Liver (tissue), 3 donors: Measurements from ENCODE around the gene ADCY3.

Experiments used
- ATF3 ChIP-seq: IDR thresholded peaks from 2 replicates; pipeline ENCODE4 v1.6.1; 2016; ENCODE audit warnings: antibody characterized with exemption
- CTCF ChIP-seq: fragments of 150-350 bp; IDR thresholded peaks from 2 replicates; pipeline ENCODE4 v1.5.1; 2017; ENCODE audit warnings: improper control_type of control experiment, low read depth, low read length; ENCODE audit not compliant: missing input control
- EGR1 ChIP-seq, 2 donors: IDR thresholded peaks; 2 replicates each; pipeline ENCODE4 v1.6.1; 2016 to 2018; ENCODE audit warnings: antibody characterized with exemption in 2 of 2, low read depth in 2 of 2
- FOXA1 ChIP-seq: IDR thresholded peaks from 2 replicates; pipeline ENCODE4 v1.6.1; 2016; ENCODE audit warnings: antibody characterized with exemption
- GABPA ChIP-seq, 2 donors: IDR thresholded peaks in 1 of 2; conservative IDR thresholded peaks in 1 of 2; 2 replicates each; pipeline ENCODE4 v1.6.1; 2016; ENCODE audit warnings: antibody characterized with exemption in 2 of 2, mild to moderate bottlenecking in 1 of 2, moderate library complexity in 1 of 2
- JUND ChIP-seq, 2 donors: IDR thresholded peaks; 2 replicates each; pipeline ENCODE4 v1.6.1; 2016; ENCODE audit warnings: antibody characterized with exemption in 2 of 2
- MAX ChIP-seq: IDR thresholded peaks from 2 replicates; pipeline ENCODE4 v1.6.1; 2016; ENCODE audit warnings: antibody characterized with exemption
- NR2F2 ChIP-seq: IDR thresholded peaks from 2 replicates; pipeline ENCODE4 v1.6.1; 2016; ENCODE audit warnings: antibody characterized with exemption
- RAD21 ChIP-seq, 2 donors: IDR thresholded peaks; 2 replicates each; pipeline ENCODE4 v1.6.1; 2016; ENCODE audit warnings: antibody characterized with exemption in 2 of 2, mild to moderate bottlenecking in 2 of 2
- REST ChIP-seq: IDR thresholded peaks from 2 replicates; pipeline ENCODE4 v1.6.1; 2016; ENCODE audit warnings: antibody characterized with exemption, mild to moderate bottlenecking
- SP1 ChIP-seq: IDR thresholded peaks from 2 replicates; pipeline ENCODE4 v1.6.1; 2018; ENCODE audit warnings: antibody characterized with exemption, mild to moderate bottlenecking
- TAF1 ChIP-seq: conservative IDR thresholded peaks from 2 replicates; pipeline ENCODE4 v1.6.1; 2016; ENCODE audit warnings: antibody characterized with exemption, mild to moderate bottlenecking
- YY1 ChIP-seq: IDR thresholded peaks from 2 replicates; pipeline ENCODE4 v1.6.1; 2016; ENCODE audit warnings: antibody characterized with exemption, mild to moderate bottlenecking
- TF ChIP-seq, protein P1 (sequence below): IDR thresholded peaks from 2 replicates; pipeline ENCODE4 v1.6.1; 2016; ENCODE audit warnings: antibody characterized with exemption
- donor health status: healthy.
- donor health status: healthy.

DNA sequence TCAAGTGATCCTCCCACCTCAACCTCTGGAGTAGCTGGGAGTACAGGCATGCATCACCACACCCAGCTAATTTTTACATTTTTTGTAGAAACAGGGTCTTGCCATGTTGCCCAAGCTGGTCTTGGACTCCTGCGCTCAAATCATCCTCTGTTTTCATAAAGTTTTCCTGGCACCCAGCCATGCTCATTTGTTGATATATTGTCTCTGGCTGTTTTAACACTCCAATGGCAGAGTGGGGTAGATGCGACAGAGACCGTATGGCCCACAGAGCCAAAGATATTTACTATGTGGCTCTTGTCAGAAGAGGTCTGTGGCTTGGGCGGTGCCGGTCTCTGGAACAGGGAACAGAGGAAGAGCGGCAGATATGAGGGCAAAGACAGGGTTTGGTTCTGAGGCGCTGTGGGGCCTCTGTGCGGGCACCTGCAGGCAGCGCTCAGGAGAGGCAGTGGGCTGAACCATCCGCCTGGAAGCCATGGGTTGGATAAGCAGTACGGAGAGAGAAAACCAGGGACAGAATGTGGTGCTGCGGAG, 76.6 kb downstream of the ADCY3 start:
- TF ChIP-seq YY1 (no peak), CTCF (no peak), TAF1 (no peak), GABPA (IDR thresholded peaks at IDR 0.05 in 1 of 2, conservative IDR thresholded peaks at IDR 0.05 in 1 of 2) (no peak), EGR1 (IDR thresholded peaks at IDR 0.05; ENCODE audit: low read depth in 2 of 2) (no peak), RAD21 (IDR thresholded peaks at IDR 0.05) (no peak), SP1 (no peak), REST (no peak), ATF3 (no peak), MAX (no peak), FOXA1 (no peak), JUND (IDR thresholded peaks at IDR 0.05) (no peak), NR2F2 (no peak)
- TF ChIP-seq, protein P1, sequence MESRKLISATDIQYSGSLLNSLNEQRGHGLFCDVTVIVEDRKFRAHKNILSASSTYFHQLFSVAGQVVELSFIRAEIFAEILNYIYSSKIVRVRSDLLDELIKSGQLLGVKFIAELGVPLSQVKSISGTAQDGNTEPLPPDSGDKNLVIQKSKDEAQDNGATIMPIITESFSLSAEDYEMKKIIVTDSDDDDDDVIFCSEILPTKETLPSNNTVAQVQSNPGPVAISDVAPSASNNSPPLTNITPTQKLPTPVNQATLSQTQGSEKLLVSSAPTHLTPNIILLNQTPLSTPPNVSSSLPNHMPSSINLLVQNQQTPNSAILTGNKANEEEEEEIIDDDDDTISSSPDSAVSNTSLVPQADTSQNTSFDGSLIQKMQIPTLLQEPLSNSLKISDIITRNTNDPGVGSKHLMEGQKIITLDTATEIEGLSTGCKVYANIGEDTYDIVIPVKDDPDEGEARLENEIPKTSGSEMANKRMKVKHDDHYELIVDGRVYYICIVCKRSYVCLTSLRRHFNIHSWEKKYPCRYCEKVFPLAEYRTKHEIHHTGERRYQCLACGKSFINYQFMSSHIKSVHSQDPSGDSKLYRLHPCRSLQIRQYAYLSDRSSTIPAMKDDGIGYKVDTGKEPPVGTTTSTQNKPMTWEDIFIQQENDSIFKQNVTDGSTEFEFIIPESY, result no peak
